Smooth muscle cell (in vitro differentiated cells): Measurements from ENCODE around the gene PPP1R12B. TPM values are rescaled to one million over a fixed set of nuclear protein-coding genes. Genes with fewer than 3 reads are reported as not detected.

Source experiments
- DNase-seq: peaks from one replicate; lab custom pipeline; 2025; ENCODE audit not compliant: unreplicated experiment; lab: John Stamatoyannopoulos, UW
- H2AFZ ChIP-seq: fragments of 200-600 bp; sonication (generic); 2 replicates; pipeline ENCODE4 v1.6.0; 2016; ENCODE audit warnings: antibody characterized with exemption, low read depth, mild to moderate bottlenecking
- H3F3A ChIP-seq: fragments of 200-600 bp; sonication (generic); 2 replicates; pipeline ENCODE4 v1.6.0; 2017; ENCODE audit warnings: antibody characterized with exemption, low read depth
- H3K27ac ChIP-seq: fragments of 200-600 bp; sonication (generic); 2 replicates; pipeline ENCODE4 v1.5.1; 2016; ENCODE audit warnings: low read depth, mild to moderate bottlenecking
- H3K27me3 ChIP-seq: fragments of 200-600 bp; sonication (generic); 2 replicates; pipeline ENCODE4 v1.6.1; 2016; ENCODE audit warnings: low read depth, mild to moderate bottlenecking
- H3K36me3 ChIP-seq: fragments of 200-600 bp; sonication (generic); 2 replicates; pipeline ENCODE4 v1.5.1; 2016; ENCODE audit warnings: low read depth
- H3K4me1 ChIP-seq: fragments of 200-600 bp; sonication (generic); 2 replicates; pipeline ENCODE4 v1.5.1; 2016; ENCODE audit warnings: low read depth
- H3K4me2 ChIP-seq: fragments of 200-600 bp; sonication (generic); 2 replicates; pipeline ENCODE4 v1.6.0; 2016; ENCODE audit warnings: mild to moderate bottlenecking
- H3K4me3 ChIP-seq: fragments of 200-600 bp; sonication (generic); 2 replicates; pipeline ENCODE4 v1.5.1; 2016; ENCODE audit warnings: mild to moderate bottlenecking
- H3K79me2 ChIP-seq: fragments of 200-600 bp; sonication (generic); 2 replicates; pipeline ENCODE4 v1.6.0; 2016; ENCODE audit warnings: low read depth, mild to moderate bottlenecking
- H3K9ac ChIP-seq: fragments of 200-600 bp; sonication (generic); 2 replicates; pipeline ENCODE4 v1.6.0; 2016; ENCODE audit warnings: low read depth
- H3K9me3 ChIP-seq: fragments of 200-600 bp; sonication (generic); replicated peaks from 2 replicates; pipeline ENCODE4 v1.5.1; 2016; ENCODE audit warnings: low read depth
- H4K20me1 ChIP-seq: fragments of 200-600 bp; sonication (generic); 2 replicates; pipeline ENCODE4 v1.6.0; 2016; ENCODE audit warnings: low read depth
- WGBS: methylation state at CpG from one replicate; pipeline ENCODE4 v1.1.7; 2016; ENCODE audit warnings: low lambda C conversion rate; 5-methylcytosine and 5-hydroxymethylcytosine counted together
- polyA plus RNA-seq: library from polyadenylated mRNA; unstranded; fragments of >200 nt; fragmentation: Nextera tagmentation; extraction: Ambion mirVana; gene quantifications from 2 replicates; pipeline ENCODE4 v1.2.1, GENCODE V29; 2016
- total RNA-seq: library from RNA; depleted of rRNA; stranded (reverse); fragments of >200 nt; gene quantifications from 2 replicates; pipeline ENCODE4 v1.2.3, GENCODE V29; 2014
- TF ChIP-seq, protein P1 (sequence below): fragments of 200-600 bp; sonication (generic); IDR thresholded peaks from 2 replicates; pipeline ENCODE4 v1.5.1; 2017; ENCODE audit warnings: borderline replicate concordance, mild to moderate bottlenecking, antibody characterized with exemption; ENCODE audit not compliant: insufficient read depth, poor library complexity, severe bottlenecking

The PPP1R12B gene
- total and polyA plus RNA-seq, 2 experiments from 2014 or later = 2.8 to 6.7 TPM

DNA sequence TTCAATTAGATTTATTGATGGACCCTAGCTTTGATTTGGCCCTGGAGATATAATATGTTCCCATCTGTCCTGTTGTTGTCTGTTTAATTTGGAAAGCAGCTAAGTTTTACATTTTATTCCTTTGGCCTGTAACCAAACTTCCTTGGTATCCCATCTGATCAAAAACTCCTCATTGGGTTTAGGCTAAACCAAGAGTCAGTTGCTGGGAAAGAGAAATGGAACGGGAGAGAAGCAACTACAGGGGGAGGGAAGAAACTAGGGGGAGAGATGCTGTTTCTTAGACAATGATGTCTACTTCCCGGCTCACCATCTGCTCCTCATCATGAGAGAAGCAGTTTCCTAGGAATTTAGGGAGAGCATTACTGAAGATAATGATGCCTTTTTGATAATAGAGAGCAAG is 219.9 kb downstream of the PPP1R12B start:
- Histone ChIP-seq H3K9me3 (no peaks in the 10 kb centered on the region), H3K79me2 (no peaks in the 10 kb centered on the region), H3K4me1 (no peaks in the 10 kb centered on the region), H3K36me3 (no peaks in the 10 kb centered on the region), H3K27ac (no peak overlapping the region), H4K20me1 (no peaks in the 10 kb centered on the region), H2AFZ (no peak overlapping the region), H3K27me3 (no peaks in the 10 kb centered on the region), H3K9ac (no peak overlapping the region), H3K4me2 (no peak overlapping the region), H3K4me3 (no peak overlapping the region), H3F3A (no peaks in the 10 kb centered on the region)
- TF ChIP-seq, protein P1, sequence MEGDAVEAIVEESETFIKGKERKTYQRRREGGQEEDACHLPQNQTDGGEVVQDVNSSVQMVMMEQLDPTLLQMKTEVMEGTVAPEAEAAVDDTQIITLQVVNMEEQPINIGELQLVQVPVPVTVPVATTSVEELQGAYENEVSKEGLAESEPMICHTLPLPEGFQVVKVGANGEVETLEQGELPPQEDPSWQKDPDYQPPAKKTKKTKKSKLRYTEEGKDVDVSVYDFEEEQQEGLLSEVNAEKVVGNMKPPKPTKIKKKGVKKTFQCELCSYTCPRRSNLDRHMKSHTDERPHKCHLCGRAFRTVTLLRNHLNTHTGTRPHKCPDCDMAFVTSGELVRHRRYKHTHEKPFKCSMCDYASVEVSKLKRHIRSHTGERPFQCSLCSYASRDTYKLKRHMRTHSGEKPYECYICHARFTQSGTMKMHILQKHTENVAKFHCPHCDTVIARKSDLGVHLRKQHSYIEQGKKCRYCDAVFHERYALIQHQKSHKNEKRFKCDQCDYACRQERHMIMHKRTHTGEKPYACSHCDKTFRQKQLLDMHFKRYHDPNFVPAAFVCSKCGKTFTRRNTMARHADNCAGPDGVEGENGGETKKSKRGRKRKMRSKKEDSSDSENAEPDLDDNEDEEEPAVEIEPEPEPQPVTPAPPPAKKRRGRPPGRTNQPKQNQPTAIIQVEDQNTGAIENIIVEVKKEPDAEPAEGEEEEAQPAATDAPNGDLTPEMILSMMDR = no peak
- no peak for DNase-seq
- WGBS = 55% methylated on average over 2 of the region's 2 CpGs

DNA sequence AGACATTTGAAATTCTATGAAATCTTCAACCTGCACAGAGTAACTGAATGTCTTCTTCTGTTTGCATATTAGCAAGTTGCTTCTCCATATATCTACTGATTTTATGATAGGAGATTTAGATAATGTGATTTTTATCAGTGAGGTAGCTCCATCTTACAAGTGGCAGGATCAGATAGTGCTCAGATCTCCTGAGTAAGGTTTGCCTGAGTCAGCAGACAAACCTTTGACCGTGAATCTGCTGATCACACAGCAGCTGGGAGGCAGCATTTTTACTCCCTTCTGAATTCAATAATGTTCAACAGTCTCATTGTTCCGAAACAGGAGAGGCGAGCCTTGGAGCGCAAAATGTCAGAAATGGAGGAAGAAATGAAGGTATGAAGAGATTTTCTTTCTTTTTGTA is 220.3 kb downstream of the PPP1R12B start:
- Histone ChIP-seq H3K4me2 (no peak overlapping the region), H3K4me3 (no peak overlapping the region), H3K4me1 (no peaks in the 10 kb centered on the region), H3K36me3 (no peaks in the 10 kb centered on the region), H2AFZ (no peak overlapping the region), H3F3A (no peaks in the 10 kb centered on the region), H3K9me3 (no peaks in the 10 kb centered on the region), H4K20me1 (no peaks in the 10 kb centered on the region), H3K9ac (no peak overlapping the region), H3K79me2 (no peaks in the 10 kb centered on the region), H3K27ac (no peak overlapping the region), H3K27me3 (no peaks in the 10 kb centered on the region)
- WGBS = 81% methylated on average over 4 of the region's 4 CpGs
- TF ChIP-seq, protein P1 = no peak
- no peak for DNase-seq

DNA sequence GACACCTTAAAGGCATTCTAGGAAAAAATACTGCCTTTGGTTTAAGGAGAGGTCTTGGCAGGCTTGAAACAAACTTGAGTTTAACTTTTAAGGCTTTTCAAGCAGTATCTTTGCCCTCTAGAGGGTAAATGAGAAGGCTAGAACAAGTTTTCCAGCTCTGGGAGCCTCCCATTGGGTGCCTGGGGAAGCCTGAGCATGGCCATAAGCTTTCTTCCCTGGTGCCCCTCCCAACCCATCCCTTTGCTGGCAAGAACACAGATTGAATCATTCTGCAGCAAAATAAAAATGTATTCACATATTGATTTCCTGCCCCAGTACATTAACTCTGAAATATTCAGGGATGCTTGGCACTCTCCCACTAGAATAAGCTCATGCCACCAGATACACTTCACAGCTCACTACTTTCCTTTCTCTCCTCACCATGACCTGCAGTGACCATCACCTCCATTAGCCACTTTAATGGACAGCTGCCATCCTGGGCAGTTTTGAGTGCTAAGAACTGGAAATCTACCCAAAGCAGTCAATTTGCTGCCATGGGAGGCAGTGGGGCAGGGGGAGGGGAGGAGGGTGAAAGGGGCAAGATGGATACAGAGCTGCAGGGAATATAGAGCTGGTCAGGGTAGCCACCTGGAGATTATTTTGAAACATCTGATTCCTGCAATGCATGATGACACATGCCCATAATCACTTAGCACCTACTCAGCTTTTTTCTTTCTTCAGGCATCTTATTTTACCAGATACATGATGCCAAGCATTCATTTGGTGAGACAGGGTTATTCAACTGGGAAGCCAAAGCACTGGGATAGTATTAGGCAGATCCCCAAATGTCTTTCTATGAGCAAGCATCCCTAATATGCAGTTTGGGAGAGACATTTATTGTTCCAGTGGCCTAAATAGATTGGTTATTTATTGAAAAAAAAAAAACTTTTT is 221.2 kb downstream of the PPP1R12B start:
- Histone ChIP-seq H2AFZ (no peak overlapping the region), H3F3A (no peaks in the 10 kb centered on the region), H3K27me3 (no peaks in the 10 kb centered on the region), H3K36me3 (no peaks in the 10 kb centered on the region), H3K9me3 (no peaks in the 10 kb centered on the region), H3K4me3 (no peak overlapping the region), H3K79me2 (no peaks in the 10 kb centered on the region), H3K27ac (no peak overlapping the region), H3K4me2 (no peak overlapping the region), H3K4me1 (no peaks in the 10 kb centered on the region), H4K20me1 (no peaks in the 10 kb centered on the region), H3K9ac (no peak overlapping the region)
- DNase-seq = no peak
- TF ChIP-seq, protein P1 = no peak
